NOMO-1 treated with dmso at 0.1 percent for 144 hours (cell line): ENCODE data around the gene GAS7.

Experiments
- DNase-seq: peaks from one replicate; lab custom pipeline; 2025; ENCODE audit not compliant: unreplicated experiment; lab: John Stamatoyannopoulos, UW

The GAS7 gene

DNA sequence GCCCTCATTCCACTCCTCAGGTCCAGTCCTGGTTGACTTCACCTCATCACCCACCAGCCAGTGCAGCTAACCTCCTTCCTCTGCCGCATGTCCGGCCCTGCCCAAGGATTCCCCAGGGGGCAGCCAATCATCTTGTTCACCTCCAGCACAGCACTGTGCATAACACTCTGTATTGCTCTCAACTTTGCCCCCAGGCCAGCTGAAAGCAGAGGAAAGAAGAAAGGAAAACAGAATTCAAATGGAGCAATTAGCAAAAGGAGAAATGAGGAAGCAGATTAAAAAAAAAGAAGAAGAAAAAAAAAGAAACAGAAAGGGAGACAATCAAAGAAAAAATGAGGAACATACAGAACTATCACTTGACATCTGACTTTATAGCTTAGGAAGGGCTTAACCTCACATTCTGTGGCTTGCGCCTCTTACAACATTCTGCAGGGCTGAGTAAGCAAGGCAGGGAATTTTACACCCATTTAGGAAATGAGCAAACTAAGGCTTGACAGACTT is 26.1 kb downstream of the GAS7 start:
- peak; percentile 87 for DNase-seq

GRCh38 chr17:10171581-10171981 is 26.8 kb downstream of the GAS7 start:
- DNase-seq, result no peak

GRCh38 chr17:10171122-10171571 is 27.3 kb downstream of the GAS7 start:
- peak; percentile 9 for DNase-seq

- DNase-seq, result no peak
Measured at GRCh38 chr17:10170233-10170632, 28.2 kb downstream of the GAS7 start.

DNA sequence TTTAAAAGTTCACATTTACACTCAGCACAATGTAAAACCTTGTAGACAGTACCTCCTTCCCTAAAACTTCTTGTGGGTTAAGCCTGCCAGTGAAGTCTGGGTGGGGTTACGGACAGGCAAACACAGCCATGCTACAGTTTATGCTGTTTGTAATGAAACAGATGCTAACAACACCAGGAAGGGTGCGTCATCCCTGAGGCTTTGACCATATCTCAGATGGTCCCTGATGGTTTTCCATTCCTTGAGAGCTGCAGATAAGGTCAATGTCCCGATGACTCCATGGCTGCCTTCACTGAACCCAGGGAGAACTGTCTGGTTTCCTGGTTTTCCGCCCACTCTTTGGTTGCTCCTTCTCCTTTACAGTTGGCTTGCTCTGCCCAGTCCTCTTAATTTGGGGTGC is 29.1 kb downstream of the GAS7 start:
- DNase-seq, result no peak

- no peak for DNase-seq
Measured at GRCh38 chr17:10166176-10166935, 32.0 kb downstream of the GAS7 start.

- DNase-seq, result no peak
Measured at GRCh38 chr17:10162096-10162495, 36.3 kb downstream of the GAS7 start.

GRCh38 chr17:10161386-10161785 is 37.0 kb downstream of the GAS7 start:
- no peak for DNase-seq

DNA sequence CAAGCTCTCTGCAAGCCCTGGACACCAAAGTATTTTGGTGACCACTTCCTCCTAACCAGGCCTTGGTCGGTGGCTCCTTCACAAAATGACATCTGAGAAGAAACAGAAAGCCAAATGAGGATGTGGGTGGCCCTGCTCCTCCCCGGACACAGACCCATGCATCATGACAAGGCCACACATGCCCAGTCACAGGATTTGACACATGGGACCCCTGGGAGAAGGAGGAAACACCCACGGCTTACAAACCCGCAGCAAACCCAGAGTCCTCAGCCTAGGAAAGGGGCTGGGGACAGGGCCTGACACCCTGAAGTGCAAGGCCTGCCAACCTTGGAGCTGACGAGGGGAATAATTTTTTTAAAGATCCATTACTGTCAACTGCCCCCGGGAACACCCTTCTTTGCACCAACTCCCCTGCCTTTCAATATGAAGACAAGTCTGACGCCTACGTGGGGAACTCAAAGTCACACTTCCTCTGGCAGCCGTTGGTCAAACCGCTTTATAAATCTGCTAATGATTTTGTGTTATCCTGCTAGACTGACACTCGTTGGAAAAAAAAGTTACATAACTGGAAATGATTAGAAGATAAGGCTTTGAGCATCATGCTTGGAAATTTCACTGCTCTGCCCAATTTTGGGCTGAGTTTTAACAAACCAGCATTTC is 41.3 kb downstream of the GAS7 start:
- DNase-seq, result peak; percentile 88

GRCh38 chr17:10156599-10156947 is 41.8 kb downstream of the GAS7 start:
- no peak for DNase-seq

- DNase-seq, result no peak
Measured at GRCh38 chr17:10156077-10156435, 42.4 kb downstream of the GAS7 start.

DNA sequence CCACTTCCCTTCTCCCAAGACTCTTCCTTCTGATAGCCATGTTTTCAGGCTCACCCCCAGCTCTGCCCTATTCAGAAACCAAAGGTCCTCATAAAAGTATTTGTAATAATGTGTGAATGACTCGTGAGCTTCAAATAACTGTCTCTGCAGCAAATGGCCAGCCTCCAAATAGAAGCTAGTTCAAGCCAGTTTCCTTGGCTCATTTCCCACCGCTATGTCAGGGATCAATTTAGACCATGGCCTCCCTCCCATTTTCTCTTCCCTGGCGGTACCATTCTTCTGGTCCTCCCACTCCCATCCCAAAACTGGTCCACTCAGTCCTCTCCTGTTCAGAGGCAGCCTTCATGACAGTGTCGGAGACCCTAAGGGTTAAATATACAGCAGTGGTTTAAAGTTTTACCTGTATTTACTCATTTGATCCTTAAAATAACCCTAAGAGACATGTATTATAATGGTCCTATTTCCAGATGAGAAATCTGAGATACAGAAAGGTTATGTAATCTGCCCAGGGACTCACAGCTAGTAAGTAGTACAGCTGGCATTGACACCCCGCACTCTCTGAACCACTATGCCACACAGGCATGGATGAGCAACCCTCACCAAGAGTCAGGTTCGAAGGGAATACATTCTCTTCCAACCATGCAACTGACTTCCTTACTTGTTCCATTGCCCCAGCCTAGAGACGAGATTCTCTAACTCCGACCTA is 42.9 kb downstream of the GAS7 start:
- no peak for DNase-seq

GRCh38 chr17:10151667-10152496 is 46.5 kb downstream of the GAS7 start:
- peak; percentile 94 for DNase-seq

GRCh38 chr17:10149573-10150399 is 48.6 kb downstream of the GAS7 start:
- DNase-seq, result peak; percentile 95

DNA sequence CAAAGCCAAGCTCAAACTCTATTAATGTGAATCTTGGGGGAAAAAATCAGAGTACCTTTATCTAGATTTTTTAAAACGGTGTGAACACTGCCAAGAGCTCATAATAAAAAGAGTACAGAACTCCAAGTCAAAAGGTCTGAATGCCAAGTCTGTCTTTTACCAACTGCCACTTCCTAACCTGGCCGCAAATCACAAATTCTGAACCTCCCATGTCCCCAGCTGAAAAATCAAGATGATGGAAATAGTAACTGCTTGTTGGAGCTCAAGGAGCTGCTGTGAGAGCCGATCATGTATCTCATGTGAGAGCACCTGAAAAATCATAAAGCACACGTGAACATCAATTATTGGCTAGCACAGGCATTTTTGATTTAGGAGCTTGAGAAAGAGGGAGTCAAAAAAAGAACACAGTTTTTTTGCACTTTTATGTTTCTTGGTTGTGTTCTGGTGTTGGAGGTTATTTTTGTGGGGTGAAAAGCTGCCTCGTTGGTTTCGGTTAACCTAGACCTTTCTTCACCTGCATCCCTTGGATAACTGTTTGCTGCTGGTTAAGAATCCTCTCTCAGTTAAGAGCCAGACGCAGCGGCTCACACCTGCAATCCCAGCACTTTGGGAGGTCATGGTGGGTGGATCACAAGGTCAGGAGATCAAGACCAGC is 50.5 kb downstream of the GAS7 start:
- no peak for DNase-seq

- no peak for DNase-seq
Measured at GRCh38 chr17:10147040-10147439, 51.4 kb downstream of the GAS7 start.

DNA sequence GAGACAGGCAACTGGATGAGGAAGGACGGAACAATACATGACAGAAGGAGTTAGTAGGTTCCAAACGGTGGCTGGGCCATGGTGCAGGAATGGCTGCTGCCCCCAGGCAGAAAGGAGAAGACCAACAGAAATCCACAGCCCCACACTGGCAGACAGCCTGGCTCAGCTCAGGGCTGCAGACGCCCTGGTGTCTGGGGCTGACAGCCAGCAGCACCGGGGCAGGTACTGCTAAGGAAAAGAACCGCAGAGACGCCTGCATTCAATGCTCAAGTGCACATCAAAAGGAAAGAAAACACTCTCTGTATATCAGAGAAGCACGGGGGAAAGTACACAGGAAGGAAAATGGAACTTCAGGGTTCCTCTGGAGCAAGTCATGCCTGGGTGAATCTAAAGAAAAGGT is 53.4 kb downstream of the GAS7 start:
- no peak for DNase-seq

DNA sequence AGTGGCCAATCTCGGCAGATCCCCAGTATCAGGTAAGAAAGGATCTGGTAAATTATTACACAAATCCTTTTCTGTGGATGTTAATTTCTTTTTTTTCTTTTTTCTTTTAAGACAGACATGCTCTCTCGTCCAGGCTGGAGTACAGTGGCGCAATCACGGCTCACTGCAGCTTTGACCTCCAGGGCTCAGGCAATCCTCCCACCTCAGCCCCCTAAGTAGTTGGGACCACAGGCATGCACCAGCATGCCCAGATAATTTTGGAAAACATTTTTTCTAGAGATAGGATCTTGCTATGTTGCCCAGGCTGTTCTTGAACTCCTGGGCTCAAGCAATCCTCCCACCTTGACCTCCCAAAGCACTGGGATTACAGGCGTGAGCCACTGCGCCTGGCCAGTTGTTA is 54.0 kb downstream of the GAS7 start:
- DNase-seq, result no peak

DNA sequence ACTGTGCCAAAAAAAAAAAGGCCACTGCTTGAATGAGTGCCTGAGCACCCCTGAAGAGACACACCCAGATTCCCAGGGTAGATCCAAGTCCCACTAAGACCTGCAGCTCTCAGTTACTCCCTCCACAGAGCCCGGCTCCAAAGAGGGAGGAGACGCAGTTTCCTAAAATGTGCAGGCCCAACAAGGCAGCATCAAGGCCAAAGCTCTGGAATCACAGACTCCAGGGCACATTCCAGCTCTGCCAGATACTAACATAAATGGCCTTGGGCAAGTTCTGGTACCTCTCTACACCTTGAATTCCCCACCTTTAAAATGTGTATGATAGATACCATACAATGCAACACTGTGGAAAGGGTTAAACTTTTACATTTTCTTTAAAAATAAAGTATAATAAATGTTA is 57.0 kb downstream of the GAS7 start:
- no peak for DNase-seq

DNA sequence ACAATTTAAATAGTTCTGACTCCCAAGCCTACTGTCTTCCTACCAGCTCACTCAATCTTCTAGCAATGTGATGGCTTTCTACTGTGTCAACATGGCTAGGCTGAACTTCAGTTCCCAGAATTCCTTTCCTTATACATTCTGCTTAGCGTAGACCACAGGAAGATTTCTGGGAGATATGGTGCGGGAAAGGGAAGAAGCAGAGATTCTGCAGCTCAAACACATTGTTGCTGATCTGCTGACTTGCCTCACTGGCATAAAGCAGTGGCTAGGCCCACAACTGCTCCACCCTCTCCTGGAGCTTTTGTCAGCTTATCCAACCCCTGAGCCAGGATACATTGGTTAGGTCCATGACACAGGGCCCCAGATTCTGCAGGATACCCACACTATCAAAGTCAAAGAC is 58.8 kb downstream of the GAS7 start:
- DNase-seq, result no peak
